NCI-H510A treated with DMSO at 0.1 percent for 48 hours (cell line): Measurements from ENCODE around the gene PREB.

ENCODE experiments used
- DNase-seq: peaks from one replicate; lab custom pipeline; 2025; lab: John Stamatoyannopoulos, UW

PREB gene

DNA sequence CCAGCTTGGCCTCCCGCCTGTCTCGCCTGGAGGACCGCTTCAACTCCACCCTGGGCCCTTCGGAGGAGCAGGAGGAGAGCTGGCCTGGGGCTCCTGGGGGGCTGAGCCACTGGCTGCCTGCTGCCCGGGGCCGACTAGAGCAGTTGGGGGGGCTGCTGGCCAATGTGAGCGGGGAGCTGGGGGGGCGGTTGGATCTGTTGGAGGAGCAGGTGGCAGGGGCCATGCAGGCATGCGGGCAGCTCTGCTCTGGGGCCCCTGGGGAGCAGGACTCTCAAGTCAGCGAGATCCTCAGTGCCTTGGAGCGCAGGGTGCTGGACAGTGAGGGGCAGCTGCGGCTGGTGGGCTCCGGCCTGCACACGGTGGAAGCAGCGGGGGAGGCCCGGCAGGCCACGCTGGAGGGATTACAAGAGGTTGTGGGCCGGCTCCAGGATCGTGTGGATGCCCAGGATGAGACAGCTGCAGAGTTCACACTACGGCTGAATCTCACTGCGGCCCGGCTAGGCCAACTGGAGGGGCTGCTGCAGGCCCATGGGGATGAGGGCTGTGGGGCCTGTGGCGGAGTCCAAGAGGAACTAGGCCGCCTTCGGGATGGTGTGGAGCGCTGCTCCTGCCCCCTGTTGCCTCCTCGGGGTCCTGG lies 51.5 kb downstream of the PREB start:
- no peak for DNase-seq

DNA sequence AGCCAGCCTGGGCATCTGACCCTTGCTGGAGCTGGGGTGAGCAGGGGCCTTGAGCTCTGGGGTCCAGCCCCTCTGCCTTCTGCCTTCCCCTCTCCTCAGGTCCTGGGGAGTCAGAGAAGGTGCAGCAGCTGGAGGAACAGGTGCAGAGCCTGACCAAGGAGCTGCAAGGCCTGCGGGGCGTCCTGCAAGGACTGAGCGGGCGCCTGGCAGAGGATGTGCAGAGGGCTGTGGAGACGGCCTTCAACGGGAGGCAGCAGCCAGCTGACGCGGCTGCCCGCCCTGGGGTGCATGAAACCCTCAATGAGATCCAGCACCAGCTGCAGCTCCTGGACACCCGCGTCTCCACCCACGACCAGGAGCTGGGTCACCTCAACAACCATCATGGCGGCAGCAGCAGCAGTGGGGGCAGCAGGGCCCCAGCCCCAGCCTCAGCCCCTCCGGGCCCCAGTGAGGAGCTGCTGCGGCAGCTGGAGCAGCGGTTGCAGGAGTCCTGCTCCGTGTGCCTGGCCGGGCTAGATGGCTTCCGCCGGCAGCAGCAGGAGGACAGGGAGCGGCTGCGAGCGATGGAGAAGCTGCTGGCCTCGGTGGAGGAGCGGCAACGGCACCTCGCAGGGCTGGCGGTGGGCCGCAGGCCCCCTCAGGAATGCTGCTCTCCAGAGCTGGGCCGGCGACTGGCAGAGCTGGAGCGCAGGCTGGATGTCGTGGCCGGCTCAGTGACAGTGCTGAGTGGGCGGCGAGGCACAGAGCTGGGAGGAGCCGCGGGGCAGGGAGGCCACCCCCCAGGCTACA lies 52.3 kb downstream of the PREB start:
- DNase-seq, result no peak
